Germinal center (tissue), 1 donor: Measurements from ENCODE around the gene ECE1.
"Not testable (repeated sequence)": the region's sequence is repeated elsewhere in the genome, so short reads cannot be mapped to it uniquely, and the experiment has no call there.

Experiments
- DNase-seq: peaks from one replicate; pipeline ENCODE4 v3.0.0; 2012; ENCODE audit warnings: mixed read lengths, low spot score

ECE1 gene

DNA sequence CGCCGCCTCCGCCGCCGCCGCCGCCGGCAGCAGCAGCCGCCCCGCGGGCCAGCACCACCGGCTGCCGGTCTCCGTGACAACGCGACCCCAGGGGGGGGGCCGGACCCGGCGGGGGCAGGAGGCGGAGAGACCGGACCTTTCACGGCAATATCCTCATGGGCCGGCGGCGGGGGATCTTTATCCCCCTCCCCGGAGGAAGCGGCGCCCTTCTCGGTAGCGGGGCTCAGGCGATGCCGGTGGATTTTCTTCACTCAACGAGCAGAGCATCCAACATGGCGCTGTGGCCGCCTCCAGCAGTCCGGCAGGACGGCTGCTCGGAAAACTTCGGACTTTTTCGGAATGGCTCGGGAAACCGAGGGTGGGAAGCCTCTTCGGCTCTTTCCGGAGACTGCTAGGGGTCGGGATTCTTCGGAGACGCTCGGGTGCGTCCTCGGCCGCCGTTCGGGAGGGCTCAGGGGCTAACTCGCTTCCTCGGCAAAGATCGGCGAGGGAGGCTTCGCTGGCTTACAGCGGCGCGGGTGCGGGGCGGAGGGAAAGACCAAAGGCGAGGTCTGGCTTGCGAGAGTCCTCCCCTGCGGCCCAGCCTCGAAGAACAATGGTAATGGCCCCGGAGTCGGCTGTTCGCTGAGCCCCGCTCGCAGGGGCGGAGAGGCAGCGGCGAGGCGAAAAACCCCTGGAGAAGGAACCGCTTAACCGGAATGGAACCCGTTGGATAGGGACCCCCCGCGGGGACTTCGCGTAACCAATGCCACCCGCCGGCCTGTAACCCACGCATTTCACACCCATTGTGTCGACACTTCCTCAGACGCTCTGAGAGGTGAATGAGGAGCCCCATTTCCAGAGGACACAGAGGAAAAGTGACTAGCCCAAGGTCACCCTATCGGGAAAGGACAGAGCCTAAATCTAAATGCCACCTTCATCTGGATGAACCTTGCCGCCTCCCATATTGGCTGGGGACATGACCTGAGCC lies 113.4 kb downstream of the ECE1 start, which contains the start of gene EIF4G3:
TSS of gene EIF4G3 (minus strand) at position 312 of the 970 bp plus-strand sequence. CDS start 174,155 bp downstream, outside the sequence.
- DNase-seq = peak; percentile 97

DNA sequence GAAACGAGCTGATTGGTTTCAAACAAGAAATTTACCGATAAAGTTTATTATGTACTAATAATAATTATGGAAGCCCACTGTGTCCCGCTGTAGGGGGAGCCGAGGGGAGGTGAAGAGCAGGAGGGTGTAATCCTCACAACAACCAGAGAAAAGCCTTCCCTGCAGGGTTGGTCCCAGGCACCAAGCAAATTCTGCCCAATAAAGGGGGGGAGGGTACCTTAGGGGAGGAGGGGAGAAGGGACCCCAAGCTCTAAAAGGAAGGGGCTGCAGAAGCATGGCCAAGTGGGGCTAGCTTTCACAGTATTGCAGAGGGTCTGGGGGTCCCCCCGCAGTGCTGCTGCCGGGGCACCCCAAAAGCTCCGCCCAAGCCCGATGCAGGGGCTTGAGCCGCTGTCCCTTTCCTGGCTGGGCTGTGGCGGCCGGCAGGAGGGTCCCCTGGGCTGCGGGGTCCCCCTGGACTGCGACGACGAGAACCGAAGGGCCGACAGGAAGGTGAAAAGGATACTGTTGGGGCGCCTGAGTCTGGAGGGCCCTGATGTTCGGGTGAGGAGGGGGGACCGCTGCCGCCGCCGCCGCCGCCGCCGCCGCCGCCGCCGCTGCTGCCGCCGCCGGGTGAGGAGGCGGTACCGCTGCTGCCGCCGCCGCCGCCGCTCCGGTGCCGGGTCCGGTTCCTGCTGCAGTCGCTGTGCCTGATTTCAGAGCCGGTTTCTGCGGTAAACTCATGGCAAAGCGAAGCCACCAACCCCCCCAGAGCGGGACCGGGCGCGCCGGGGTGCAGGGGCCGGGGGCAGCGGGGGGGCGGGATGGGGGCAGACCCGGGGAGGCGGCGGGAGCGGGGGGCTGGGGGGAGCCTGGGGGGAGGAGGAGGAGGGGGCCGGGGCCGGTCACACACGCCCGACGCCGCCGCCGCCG lies 114.3 kb downstream of the ECE1 start:
- peak; percentile 59 for DNase-seq

DNA sequence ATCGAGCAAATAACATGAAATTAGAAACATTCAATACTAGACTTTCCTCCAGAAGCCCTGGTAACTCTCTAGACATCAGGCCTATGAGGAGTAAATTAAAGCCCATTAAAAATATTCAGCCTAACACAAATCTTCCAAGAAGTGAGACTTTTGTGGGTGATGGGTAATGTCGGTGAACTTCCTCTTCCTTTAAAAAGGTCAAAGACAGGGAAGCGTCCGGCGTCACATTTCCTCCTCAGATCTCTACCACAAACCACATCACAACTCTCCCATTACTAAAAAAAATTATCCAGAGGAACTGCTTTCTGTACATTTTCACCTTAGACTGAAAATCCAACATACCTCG lies 115.0 kb downstream of the ECE1 start:
- peak; percentile 31 for DNase-seq

DNA sequence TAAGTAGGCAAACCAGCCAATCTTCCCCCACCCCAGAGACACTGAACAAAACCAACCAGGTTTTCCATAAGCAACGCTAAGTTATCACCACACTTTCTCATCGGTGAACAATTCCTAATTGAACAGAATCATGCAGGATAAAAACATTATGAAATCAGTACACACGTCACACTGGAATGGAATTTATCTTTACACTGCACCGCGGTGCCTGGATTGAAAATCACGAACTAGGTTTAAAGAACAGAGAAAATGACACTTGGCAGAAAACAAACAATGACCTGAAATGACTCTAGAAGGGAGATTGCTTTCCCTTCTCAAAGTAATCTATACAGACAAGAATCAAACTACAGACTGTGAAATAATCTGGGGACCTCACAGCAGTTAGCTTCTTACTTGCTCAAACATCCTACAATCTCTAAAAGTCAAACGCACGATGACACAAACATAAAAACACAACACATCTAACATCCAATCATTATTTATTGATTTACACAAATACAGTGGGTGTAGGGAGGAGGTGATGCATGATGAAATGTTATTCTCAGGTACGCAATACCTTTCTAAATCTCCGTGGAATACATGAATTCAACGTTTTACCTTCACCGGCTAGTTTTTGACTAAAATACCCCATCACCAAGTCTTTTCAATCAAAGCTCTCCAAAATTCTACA lies 115.5 kb downstream of the ECE1 start:
- DNase-seq = no peak

DNA sequence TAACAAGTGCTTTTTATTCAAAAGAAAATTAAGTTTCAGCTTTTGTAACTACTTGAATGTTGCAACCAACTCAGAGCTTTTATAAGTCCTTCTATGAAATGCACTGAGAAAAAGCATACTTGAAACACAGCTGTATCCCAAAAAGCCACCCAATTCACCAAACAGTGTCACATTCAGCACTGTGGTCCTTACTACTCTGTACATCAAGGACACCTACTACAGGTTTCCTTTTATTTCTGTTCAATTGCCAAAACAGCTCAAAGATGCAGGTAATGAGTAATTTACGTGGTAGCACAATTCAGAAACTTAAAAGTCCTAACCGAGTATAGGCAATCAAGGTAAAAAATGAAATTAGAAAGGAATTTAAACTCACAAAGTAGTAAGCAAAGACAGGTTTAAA lies 116.0 kb downstream of the ECE1 start:
- DNase-seq = no peak

DNA sequence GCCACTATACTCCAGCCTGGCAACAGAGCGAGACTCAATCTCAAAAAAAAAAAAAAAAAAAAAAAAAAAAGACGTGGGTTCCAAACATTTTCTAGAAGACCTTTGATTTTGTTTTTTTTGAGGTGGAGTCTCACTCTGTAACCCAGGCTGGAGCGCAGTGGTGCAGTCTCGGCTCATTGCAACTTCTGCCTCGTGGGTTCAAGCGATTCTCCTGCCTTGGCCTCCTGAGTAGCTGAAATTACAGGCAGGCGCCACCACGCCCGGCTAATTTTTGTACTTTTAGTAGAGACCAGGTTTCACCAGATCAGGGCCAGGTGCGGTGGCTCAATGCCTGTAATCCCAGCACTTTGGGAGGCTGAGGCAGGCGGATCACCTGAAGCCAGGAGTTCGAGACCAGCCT lies 117.2 kb downstream of the ECE1 start:
- DNase-seq = not testable (repeated sequence)

DNA sequence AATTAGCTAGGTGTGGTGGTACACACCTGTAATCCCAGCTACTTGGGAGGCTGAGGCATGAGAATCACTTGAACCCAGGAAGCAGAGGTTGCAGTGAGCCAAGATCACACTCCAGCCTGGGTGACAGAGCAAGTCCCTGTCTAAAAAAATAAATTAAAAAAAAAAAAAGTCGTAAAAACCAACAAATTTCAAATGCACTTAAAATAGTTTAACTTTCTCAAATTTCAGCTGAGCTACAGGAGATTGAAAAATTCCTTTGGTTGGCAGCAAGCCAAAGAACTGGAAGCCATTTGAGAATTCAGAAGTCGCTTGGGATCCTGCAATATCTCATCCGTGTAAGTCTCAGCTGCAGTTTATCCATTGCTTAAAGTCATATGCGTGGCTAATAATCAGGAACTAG lies 119.4 kb downstream of the ECE1 start:
- not testable (repeated sequence) for DNase-seq

DNA sequence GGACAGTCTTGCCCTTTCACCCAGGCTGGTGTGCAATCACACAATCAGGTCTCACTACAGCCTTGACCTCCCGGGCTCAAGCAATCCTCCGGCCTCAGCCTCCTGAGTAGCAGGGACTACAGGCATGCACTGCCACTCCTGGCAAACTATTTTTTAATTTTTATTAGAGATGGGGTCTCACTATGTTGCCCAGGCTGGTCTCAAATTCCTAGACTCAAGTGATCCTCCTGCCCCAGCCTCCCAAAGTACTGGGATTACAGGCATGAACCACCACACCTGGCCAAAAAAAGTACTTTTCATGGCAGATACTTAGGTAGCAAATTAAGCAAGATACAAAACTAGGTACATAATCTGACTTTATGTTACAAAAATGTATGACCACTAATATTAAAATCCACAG lies 121.8 kb downstream of the ECE1 start:
- DNase-seq = no peak
